HepG2 (cell line): ENCODE results near the gene SLC39A3. TPM values are rescaled to one million over a fixed set of nuclear protein-coding genes. Genes with fewer than 3 reads are reported as not detected.

Experiments
- CBX1 ChIP-seq: IDR thresholded peaks from one replicate; pipeline ENCODE4 v1.6.1; 2016; ENCODE audit warnings: antibody characterized with exemption, low read depth
- FIP1L1 ChIP-seq: fragments of 200-400 bp; formaldehyde crosslinking; IDR thresholded peaks from 2 replicates; pipeline ENCODE4 v1.6.1; 2018; ENCODE audit warnings: low read depth, mild to moderate bottlenecking, low read length, moderate library complexity, borderline replicate concordance; ENCODE audit not compliant: insufficient read depth
- FOXK1 ChIP-seq: sonication (generic); formaldehyde crosslinking; IDR thresholded peaks from 2 replicates; pipeline ENCODE4 v1.4.0; 2020; ENCODE audit warnings: low read depth, missing genetic modification reagents, borderline replicate concordance
- KLF13 ChIP-seq: sonication (generic); formaldehyde crosslinking; IDR thresholded peaks from 2 replicates; pipeline ENCODE4 v1.4.0; 2020; ENCODE audit warnings: mild to moderate bottlenecking, missing genetic modification reagents
- MATR3 ChIP-seq: sonication (generic); formaldehyde crosslinking; IDR thresholded peaks from 2 replicates; pipeline ENCODE4 v1.4.0; 2020; ENCODE audit warnings: missing genetic modification reagents
- MTF1 ChIP-seq: sonication (generic); formaldehyde crosslinking; IDR thresholded peaks from 2 replicates; pipeline ENCODE4 v1.5.0; 2020; ENCODE audit warnings: missing genetic modification reagents
- SNRNP70 ChIP-seq: fragments of 200-400 bp; formaldehyde crosslinking; IDR thresholded peaks from 2 replicates; pipeline ENCODE4 v1.6.1; 2017; ENCODE audit warnings: mild to moderate bottlenecking, low read depth, low read length, moderate library complexity
- TGIF2 ChIP-seq: IDR thresholded peaks from 2 replicates; pipeline ENCODE4 v1.6.1; 2016; ENCODE audit warnings: control low read depth, missing compliant biosample characterization
- ZBTB1 ChIP-seq: sonication (generic); formaldehyde crosslinking; IDR thresholded peaks from 2 replicates; pipeline ENCODE4 v1.4.0; 2020; ENCODE audit warnings: missing genetic modification reagents, borderline replicate concordance
- ZFX ChIP-seq: sonication (generic); formaldehyde crosslinking; IDR thresholded peaks from 2 replicates; pipeline ENCODE4 v1.4.0; 2020; ENCODE audit warnings: mild to moderate bottlenecking, low read depth, missing genetic modification reagents, moderate library complexity
- ZNF367 ChIP-seq: sonication (generic); formaldehyde crosslinking; IDR thresholded peaks from 2 replicates; pipeline ENCODE4 v1.4.0; 2020; ENCODE audit warnings: missing genetic modification reagents, borderline replicate concordance
- polyA plus RNA-seq, 8 experiments: library from polyadenylated mRNA; depleted of rRNA in 3 of 8; stranded (reverse) in 7 of 8; unstranded in 1 of 8; fragments of >200 nt; fragmentation: Illumina TruSeq in 4 of 8; extraction: Trizol in 4 of 8; gene quantifications; 2 replicates each; pipeline versions ENCODE4 v1.2.1 to v1.2.3, GENCODE V29; 2011 to 2016; ENCODE audit warnings: low read depth in 4 of 8, missing spikeins in 1 of 8, mixed read lengths in 1 of 8; ENCODE audit not compliant: insufficient read depth in 1 of 8
- total RNA-seq, 5 experiments: library from RNA; depleted of rRNA; stranded (reverse); fragments of >200 nt; fragmentation: Illumina TruSeq; extraction: Trizol; gene quantifications; 2 replicates each; pipeline ENCODE4 v1.2.3, GENCODE V29; 2016; ENCODE audit warnings: low read depth in 1 of 5
- TF ChIP-seq, protein P1 (sequence below): sonication (generic); formaldehyde crosslinking; IDR thresholded peaks from 2 replicates; pipeline ENCODE4 v1.4.0; 2020; ENCODE audit warnings: missing genetic modification reagents
- TF ChIP-seq, protein P2 (sequence below): sonication (generic); formaldehyde crosslinking; IDR thresholded peaks from 2 replicates; pipeline ENCODE4 v1.9.0; 2022; ENCODE audit warnings: missing genetic modification reagents, mild to moderate bottlenecking, borderline replicate concordance
- TF ChIP-seq, protein P3 (sequence below): sonication (generic); formaldehyde crosslinking; IDR thresholded peaks from 2 replicates; pipeline ENCODE4 v1.4.0; 2020; ENCODE audit warnings: missing genetic modification reagents, borderline replicate concordance
- TF ChIP-seq, protein P4 (sequence below): sonication (generic); formaldehyde crosslinking; IDR thresholded peaks from 2 replicates; pipeline ENCODE4 v1.4.0; 2020; ENCODE audit warnings: mild to moderate bottlenecking, missing genetic modification reagents
- TF ChIP-seq, protein P5 (sequence below): IDR thresholded peaks from 2 replicates; pipeline ENCODE4 v1.6.1; 2018; ENCODE audit warnings: missing genetic modification reagents

The SLC39A3 gene
- total and polyA plus RNA-seq, 2 of the 13 experiments (the other 11 are each of a cell fraction or from before 2014, with no cell fraction given): 33.6 to 41.6 TPM

DNA sequence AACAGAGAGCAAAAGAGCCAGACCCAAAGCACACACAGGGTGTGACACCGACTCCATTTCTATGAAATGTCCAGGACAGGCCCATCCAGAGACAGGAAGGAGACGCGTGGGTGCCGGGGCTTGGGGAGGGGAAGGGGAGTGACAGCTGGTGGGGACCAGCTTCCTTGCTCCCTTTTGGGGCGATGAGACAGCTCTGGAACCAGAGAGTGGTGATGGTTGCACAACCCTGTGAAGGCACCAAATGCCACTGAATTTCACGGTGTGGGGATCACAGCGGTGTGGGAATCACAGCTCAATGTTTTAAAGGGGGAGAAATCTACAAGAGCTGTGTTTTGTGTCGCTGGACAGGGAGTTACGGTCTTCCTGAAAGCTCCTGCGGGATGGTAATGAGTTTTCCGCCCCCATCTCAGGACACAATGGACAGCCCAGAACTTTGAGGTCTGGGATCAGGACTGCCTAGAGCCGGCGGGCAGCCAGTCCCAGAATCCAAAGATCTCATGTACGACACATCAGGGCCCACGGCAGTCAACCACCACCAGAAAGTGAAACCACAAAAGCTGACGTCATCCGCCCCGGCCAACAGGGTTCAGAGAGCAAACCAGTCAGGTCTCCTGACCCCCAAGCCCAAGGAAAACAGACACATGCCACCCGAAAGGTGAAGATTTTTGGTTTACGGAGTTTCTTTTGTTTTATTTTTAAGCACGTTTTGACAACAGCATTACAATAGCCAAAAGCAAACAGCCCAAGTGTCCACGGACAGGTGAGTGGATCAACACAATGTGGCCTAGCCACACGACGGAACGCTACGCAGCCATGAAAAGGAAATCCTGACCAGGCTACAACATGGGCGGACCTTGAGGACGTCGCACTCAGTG is 36.0 kb upstream of the SLC39A3 start (continued):
- TF ChIP-seq, protein P1, sequence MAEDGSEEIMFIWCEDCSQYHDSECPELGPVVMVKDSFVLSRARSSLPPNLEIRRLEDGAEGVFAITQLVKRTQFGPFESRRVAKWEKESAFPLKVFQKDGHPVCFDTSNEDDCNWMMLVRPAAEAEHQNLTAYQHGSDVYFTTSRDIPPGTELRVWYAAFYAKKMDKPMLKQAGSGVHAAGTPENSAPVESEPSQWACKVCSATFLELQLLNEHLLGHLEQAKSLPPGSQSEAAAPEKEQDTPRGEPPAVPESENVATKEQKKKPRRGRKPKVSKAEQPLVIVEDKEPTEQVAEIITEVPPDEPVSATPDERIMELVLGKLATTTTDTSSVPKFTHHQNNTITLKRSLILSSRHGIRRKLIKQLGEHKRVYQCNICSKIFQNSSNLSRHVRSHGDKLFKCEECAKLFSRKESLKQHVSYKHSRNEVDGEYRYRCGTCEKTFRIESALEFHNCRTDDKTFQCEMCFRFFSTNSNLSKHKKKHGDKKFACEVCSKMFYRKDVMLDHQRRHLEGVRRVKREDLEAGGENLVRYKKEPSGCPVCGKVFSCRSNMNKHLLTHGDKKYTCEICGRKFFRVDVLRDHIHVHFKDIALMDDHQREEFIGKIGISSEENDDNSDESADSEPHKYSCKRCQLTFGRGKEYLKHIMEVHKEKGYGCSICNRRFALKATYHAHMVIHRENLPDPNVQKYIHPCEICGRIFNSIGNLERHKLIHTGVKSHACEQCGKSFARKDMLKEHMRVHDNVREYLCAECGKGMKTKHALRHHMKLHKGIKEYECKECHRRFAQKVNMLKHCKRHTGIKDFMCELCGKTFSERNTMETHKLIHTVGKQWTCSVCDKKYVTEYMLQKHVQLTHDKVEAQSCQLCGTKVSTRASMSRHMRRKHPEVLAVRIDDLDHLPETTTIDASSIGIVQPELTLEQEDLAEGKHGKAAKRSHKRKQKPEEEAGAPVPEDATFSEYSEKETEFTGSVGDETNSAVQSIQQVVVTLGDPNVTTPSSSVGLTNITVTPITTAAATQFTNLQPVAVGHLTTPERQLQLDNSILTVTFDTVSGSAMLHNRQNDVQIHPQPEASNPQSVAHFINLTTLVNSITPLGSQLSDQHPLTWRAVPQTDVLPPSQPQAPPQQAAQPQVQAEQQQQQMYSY (CRISPR knock-in tag): no peak
- no peak for TF ChIP-seq MATR3 (CRISPR knock-in tag)
- TF ChIP-seq, protein P2, sequence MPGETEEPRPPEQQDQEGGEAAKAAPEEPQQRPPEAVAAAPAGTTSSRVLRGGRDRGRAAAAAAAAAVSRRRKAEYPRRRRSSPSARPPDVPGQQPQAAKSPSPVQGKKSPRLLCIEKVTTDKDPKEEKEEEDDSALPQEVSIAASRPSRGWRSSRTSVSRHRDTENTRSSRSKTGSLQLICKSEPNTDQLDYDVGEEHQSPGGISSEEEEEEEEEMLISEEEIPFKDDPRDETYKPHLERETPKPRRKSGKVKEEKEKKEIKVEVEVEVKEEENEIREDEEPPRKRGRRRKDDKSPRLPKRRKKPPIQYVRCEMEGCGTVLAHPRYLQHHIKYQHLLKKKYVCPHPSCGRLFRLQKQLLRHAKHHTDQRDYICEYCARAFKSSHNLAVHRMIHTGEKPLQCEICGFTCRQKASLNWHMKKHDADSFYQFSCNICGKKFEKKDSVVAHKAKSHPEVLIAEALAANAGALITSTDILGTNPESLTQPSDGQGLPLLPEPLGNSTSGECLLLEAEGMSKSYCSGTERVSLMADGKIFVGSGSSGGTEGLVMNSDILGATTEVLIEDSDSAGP (CRISPR knock-in tag): no peak
- TF ChIP-seq FOXK1: 0 out of 2 replicates have a peak, but pooled peaks have one; percentile 33
- TF ChIP-seq FIP1L1: no peak
- no peak for TF ChIP-seq KLF13 (CRISPR knock-in tag)
- TF ChIP-seq ZFX (CRISPR knock-in tag): no peak; the same call in 1 of the 2 replicates
- no peak for TF ChIP-seq SNRNP70
- TF ChIP-seq ZNF367 (CRISPR knock-in tag): no peak
- TF ChIP-seq, protein P3, sequence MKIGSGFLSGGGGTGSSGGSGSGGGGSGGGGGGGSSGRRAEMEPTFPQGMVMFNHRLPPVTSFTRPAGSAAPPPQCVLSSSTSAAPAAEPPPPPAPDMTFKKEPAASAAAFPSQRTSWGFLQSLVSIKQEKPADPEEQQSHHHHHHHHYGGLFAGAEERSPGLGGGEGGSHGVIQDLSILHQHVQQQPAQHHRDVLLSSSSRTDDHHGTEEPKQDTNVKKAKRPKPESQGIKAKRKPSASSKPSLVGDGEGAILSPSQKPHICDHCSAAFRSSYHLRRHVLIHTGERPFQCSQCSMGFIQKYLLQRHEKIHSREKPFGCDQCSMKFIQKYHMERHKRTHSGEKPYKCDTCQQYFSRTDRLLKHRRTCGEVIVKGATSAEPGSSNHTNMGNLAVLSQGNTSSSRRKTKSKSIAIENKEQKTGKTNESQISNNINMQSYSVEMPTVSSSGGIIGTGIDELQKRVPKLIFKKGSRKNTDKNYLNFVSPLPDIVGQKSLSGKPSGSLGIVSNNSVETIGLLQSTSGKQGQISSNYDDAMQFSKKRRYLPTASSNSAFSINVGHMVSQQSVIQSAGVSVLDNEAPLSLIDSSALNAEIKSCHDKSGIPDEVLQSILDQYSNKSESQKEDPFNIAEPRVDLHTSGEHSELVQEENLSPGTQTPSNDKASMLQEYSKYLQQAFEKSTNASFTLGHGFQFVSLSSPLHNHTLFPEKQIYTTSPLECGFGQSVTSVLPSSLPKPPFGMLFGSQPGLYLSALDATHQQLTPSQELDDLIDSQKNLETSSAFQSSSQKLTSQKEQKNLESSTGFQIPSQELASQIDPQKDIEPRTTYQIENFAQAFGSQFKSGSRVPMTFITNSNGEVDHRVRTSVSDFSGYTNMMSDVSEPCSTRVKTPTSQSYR (CRISPR knock-in tag): no peak
- TF ChIP-seq MTF1 (CRISPR knock-in tag): no peak
- no peak for TF ChIP-seq CBX1
- TF ChIP-seq ZBTB1 (CRISPR knock-in tag): no peak
- TF ChIP-seq, protein P4, sequence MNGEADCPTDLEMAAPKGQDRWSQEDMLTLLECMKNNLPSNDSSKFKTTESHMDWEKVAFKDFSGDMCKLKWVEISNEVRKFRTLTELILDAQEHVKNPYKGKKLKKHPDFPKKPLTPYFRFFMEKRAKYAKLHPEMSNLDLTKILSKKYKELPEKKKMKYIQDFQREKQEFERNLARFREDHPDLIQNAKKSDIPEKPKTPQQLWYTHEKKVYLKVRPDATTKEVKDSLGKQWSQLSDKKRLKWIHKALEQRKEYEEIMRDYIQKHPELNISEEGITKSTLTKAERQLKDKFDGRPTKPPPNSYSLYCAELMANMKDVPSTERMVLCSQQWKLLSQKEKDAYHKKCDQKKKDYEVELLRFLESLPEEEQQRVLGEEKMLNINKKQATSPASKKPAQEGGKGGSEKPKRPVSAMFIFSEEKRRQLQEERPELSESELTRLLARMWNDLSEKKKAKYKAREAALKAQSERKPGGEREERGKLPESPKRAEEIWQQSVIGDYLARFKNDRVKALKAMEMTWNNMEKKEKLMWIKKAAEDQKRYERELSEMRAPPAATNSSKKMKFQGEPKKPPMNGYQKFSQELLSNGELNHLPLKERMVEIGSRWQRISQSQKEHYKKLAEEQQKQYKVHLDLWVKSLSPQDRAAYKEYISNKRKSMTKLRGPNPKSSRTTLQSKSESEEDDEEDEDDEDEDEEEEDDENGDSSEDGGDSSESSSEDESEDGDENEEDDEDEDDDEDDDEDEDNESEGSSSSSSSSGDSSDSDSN: no peak
- TF ChIP-seq TGIF2 (CRISPR knock-in tag): peak; percentile 49; the same call in 1 of the 2 replicates
- TF ChIP-seq, protein P5, sequence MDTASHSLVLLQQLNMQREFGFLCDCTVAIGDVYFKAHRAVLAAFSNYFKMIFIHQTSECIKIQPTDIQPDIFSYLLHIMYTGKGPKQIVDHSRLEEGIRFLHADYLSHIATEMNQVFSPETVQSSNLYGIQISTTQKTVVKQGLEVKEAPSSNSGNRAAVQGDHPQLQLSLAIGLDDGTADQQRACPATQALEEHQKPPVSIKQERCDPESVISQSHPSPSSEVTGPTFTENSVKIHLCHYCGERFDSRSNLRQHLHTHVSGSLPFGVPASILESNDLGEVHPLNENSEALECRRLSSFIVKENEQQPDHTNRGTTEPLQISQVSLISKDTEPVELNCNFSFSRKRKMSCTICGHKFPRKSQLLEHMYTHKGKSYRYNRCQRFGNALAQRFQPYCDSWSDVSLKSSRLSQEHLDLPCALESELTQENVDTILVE (CRISPR knock-in tag): no peak
